Measurements from ENCODE around the gene ARHGAP44. TPM values are rescaled to one million over a fixed set of nuclear protein-coding genes. Genes with fewer than 3 reads are reported as not detected.

Gene ARHGAP44
- total RNA-seq, 1 donor from 2014 or later, result 7.2 TPM

DNA sequence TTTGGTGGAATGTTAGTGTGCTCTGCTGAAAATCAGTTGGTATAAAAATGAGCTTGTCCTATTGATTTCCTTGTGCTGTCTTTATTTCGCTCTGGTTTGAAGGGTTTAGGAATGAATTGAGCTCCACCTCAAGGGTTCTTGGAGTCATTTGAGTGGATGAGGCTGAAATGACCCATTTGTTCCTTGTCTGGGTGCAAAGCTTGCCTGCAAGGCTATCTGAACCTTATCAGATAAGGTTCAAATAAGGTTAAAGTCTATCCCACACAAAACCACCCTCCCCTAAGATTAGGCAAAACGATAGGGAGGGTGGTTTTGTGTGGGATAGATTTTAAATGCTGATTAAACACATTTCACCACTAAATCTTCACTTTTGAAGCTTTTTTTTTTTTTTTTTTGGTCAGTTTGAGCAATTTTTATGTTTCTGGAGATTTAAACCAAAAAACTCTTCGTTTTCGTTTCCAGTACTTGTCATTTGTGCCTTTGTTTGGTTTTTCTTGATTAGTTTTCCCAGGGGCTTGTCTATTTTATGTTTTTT is 62.7 kb downstream of the ARHGAP44 start:
- DNase-seq (ENCODE audit: extremely low spot score, unreplicated experiment), result no peak
- TF ChIP-seq, protein P1, sequence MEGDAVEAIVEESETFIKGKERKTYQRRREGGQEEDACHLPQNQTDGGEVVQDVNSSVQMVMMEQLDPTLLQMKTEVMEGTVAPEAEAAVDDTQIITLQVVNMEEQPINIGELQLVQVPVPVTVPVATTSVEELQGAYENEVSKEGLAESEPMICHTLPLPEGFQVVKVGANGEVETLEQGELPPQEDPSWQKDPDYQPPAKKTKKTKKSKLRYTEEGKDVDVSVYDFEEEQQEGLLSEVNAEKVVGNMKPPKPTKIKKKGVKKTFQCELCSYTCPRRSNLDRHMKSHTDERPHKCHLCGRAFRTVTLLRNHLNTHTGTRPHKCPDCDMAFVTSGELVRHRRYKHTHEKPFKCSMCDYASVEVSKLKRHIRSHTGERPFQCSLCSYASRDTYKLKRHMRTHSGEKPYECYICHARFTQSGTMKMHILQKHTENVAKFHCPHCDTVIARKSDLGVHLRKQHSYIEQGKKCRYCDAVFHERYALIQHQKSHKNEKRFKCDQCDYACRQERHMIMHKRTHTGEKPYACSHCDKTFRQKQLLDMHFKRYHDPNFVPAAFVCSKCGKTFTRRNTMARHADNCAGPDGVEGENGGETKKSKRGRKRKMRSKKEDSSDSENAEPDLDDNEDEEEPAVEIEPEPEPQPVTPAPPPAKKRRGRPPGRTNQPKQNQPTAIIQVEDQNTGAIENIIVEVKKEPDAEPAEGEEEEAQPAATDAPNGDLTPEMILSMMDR (IDR thresholded peaks at IDR 0.05), result no peak
- H3K27ac Mint-ChIP-seq (ENCODE audit: unreplicated experiment), result no peak overlapping the region

DNA sequence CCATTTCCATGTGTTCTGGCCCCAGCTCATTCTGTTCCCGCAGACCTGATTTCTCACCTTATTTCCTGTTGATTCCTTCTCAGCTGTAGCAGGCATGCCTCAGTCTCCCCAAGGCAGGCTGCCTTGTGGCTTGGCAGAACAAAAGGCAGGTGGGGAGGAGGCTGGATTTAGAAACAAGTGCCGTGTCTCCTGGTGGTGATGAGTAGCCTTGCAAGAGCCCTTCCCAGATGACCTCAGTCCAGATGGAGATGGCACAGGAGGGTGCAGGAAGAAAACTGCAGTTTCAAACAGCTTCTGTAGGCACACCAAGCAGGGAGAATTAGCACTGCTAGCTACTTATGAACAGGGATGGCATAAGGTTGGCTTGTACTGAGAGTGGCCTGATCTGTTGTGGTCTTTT is 64.6 kb downstream of the ARHGAP44 start:
- H3K4me1 Mint-ChIP-seq (ENCODE audit: unreplicated experiment), result no peaks in the 10 kb centered on the region
- H3K36me3 Mint-ChIP-seq (ENCODE audit: unreplicated experiment), result no peaks in the 10 kb centered on the region
- H3K27me3 Mint-ChIP-seq (ENCODE audit: unreplicated experiment), result no peaks in the 10 kb centered on the region
- no peak overlapping the region for H3K27ac Mint-ChIP-seq (ENCODE audit: unreplicated experiment)
- H3K4me3 Mint-ChIP-seq (ENCODE audit: unreplicated experiment), result no peak overlapping the region
- TF ChIP-seq, protein P1 (IDR thresholded peaks at IDR 0.05), result no peak
- no peaks in the 10 kb centered on the region for H3K9me3 Mint-ChIP-seq (ENCODE audit: unreplicated experiment)
- DNase-seq (ENCODE audit: extremely low spot score, unreplicated experiment), result no peak

More for the DNA sequence above, 62.7 kb downstream of the ARHGAP44 start:
- no peaks in the 10 kb centered on the region for H3K27me3 Mint-ChIP-seq (ENCODE audit: unreplicated experiment)
- H3K9me3 Mint-ChIP-seq (ENCODE audit: unreplicated experiment), result no peaks in the 10 kb centered on the region
- H3K4me1 Mint-ChIP-seq (ENCODE audit: unreplicated experiment), result no peaks in the 10 kb centered on the region
- no peak overlapping the region for H3K4me3 Mint-ChIP-seq (ENCODE audit: unreplicated experiment)
- H3K36me3 Mint-ChIP-seq (ENCODE audit: unreplicated experiment), result no peaks in the 10 kb centered on the region

DNA sequence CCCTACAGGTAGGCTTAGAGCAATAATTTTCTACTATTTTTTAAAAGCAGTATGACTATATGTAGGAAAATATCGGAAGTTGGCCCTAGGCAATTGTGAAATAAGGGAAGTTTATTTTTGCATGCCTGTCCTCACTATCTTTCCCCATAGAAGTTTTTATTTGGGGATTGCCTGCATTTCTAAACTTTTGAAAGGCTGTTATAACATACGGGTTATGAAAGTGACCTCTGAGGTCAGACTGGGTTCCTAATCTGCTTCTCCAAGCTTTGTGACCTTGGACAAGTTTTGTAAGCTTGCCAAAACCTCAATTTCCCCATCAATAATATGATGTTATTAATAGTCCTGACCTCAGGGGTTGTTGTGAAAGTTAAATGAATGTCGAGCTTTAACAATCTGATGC is 67.1 kb downstream of the ARHGAP44 start:
- DNase-seq (ENCODE audit: extremely low spot score, unreplicated experiment), result no peak
- no peaks in the 10 kb centered on the region for H3K36me3 Mint-ChIP-seq (ENCODE audit: unreplicated experiment)
- no peak overlapping the region for H3K27ac Mint-ChIP-seq (ENCODE audit: unreplicated experiment)
- H3K4me1 Mint-ChIP-seq (ENCODE audit: unreplicated experiment), result peaks cover 8% of the 10 kb centered on the region
- TF ChIP-seq, protein P1 (IDR thresholded peaks at IDR 0.05), result no peak
- H3K4me3 Mint-ChIP-seq (ENCODE audit: unreplicated experiment), result no peak overlapping the region
- no peaks in the 10 kb centered on the region for H3K9me3 Mint-ChIP-seq (ENCODE audit: unreplicated experiment)
- H3K27me3 Mint-ChIP-seq (ENCODE audit: unreplicated experiment), result no peaks in the 10 kb centered on the region

DNA sequence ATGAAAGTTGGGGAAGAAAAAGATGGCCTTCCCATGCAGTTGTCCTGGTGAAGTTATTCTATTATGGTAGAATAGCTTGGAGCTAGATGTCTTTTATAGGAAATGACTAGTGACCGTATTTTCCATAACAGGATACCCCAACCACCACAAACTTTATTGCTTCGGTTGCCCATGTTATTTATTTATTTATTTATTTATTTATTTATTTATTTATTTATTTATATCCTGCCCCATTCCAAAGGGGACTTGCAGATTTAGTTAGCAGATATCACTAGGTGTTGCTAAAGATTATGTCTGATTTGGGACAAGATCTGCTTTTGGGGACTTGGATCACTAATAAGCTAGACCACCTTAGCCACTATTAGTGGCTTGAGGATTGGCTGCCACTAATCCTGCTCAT is 68.3 kb downstream of the ARHGAP44 start:
- H3K27ac Mint-ChIP-seq (ENCODE audit: unreplicated experiment), result no peak overlapping the region
- H3K27me3 Mint-ChIP-seq (ENCODE audit: unreplicated experiment), result no peaks in the 10 kb centered on the region
- H3K4me1 Mint-ChIP-seq (ENCODE audit: unreplicated experiment), result peaks cover 8% of the 10 kb centered on the region
- no peak overlapping the region for H3K4me3 Mint-ChIP-seq (ENCODE audit: unreplicated experiment)
- no peaks in the 10 kb centered on the region for H3K9me3 Mint-ChIP-seq (ENCODE audit: unreplicated experiment)
- DNase-seq (ENCODE audit: extremely low spot score, unreplicated experiment), result no peak
- H3K36me3 Mint-ChIP-seq (ENCODE audit: unreplicated experiment), result no peaks in the 10 kb centered on the region
- TF ChIP-seq, protein P1 (IDR thresholded peaks at IDR 0.05), result no peak

DNA sequence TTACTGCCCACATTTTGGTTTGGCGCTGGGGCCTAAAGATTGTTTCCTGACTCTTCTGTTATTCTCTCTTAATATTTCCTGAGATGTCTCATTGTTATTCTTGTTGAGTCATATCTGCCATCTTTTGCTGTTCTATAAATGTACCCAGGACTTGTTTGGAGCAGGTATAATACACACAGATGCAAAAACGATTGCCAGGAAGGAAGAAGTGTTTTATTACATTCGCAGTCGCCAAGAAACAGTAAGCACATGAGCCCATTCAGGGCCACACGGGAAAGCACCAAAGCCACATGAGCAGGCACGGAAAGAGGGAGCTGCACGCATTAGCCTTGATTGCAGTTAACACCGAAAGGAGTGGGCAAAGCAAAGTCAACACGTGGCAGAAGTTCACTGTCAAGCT is 70.2 kb downstream of the ARHGAP44 start:
- TF ChIP-seq, protein P1 (IDR thresholded peaks at IDR 0.05), result no peak
- H3K4me1 Mint-ChIP-seq (ENCODE audit: unreplicated experiment), result peaks cover 8% of the 10 kb centered on the region
- H3K9me3 Mint-ChIP-seq (ENCODE audit: unreplicated experiment), result no peaks in the 10 kb centered on the region
- H3K27me3 Mint-ChIP-seq (ENCODE audit: unreplicated experiment), result no peaks in the 10 kb centered on the region
- H3K27ac Mint-ChIP-seq (ENCODE audit: unreplicated experiment), result peak overlapping the region; percentile 49
- H3K36me3 Mint-ChIP-seq (ENCODE audit: unreplicated experiment), result no peaks in the 10 kb centered on the region
- no peak overlapping the region for H3K4me3 Mint-ChIP-seq (ENCODE audit: unreplicated experiment)
- DNase-seq (ENCODE audit: extremely low spot score, unreplicated experiment), result no peak
